Neural cell (in vitro differentiated cells): Measurements from ENCODE around the gene LRRC36.

Experiments used
- CTCF ChIP-seq: fragments of 450-650 bp; IDR thresholded peaks from 2 replicates; pipeline ENCODE4 v1.5.1; 2014; ENCODE audit warnings: antibody characterized with exemption, mild to moderate bottlenecking, moderate library complexity; ENCODE audit not compliant: poor library complexity, severe bottlenecking
- EP300 ChIP-seq: fragments of 450-650 bp; conservative IDR thresholded peaks from 2 replicates; pipeline ENCODE4 v1.6.1; 2014; ENCODE audit warnings: antibody characterized with exemption, mild to moderate bottlenecking, moderate library complexity; ENCODE audit not compliant: poor library complexity, severe bottlenecking
- EZH2 ChIP-seq: fragments of 200-600, 300-800 bp; shearing (Covaris generic), sonication (generic); IDR thresholded peaks from 2 replicates; pipeline ENCODE4 v1.6.1; 2014; ENCODE audit warnings: antibody characterized with exemption, low read length, borderline replicate concordance, mild to moderate bottlenecking; ENCODE audit not compliant: insufficient read depth, poor library complexity, severe bottlenecking
- MXI1 ChIP-seq: fragments of 450-650 bp; conservative IDR thresholded peaks from 2 replicates; pipeline ENCODE4 v1.6.1; 2014; ENCODE audit warnings: antibody characterized with exemption, mild to moderate bottlenecking; ENCODE audit not compliant: poor library complexity, severe bottlenecking
- POLR2AphosphoS5 ChIP-seq: IDR thresholded peaks from 2 replicates; pipeline ENCODE4 v1.6.1; 2012
- RAD21 ChIP-seq: fragments of 450-650 bp; conservative IDR thresholded peaks from 2 replicates; pipeline ENCODE4 v1.6.1; 2014; ENCODE audit warnings: antibody characterized with exemption, mild to moderate bottlenecking, moderate library complexity
- TAF1 ChIP-seq: IDR thresholded peaks from 2 replicates; pipeline ENCODE4 v1.6.1; 2012; ENCODE audit warnings: low read depth
- TF ChIP-seq, protein P1 (sequence below): IDR thresholded peaks from 2 replicates; pipeline ENCODE4 v1.6.1; 2012; ENCODE audit warnings: borderline replicate concordance

DNA sequence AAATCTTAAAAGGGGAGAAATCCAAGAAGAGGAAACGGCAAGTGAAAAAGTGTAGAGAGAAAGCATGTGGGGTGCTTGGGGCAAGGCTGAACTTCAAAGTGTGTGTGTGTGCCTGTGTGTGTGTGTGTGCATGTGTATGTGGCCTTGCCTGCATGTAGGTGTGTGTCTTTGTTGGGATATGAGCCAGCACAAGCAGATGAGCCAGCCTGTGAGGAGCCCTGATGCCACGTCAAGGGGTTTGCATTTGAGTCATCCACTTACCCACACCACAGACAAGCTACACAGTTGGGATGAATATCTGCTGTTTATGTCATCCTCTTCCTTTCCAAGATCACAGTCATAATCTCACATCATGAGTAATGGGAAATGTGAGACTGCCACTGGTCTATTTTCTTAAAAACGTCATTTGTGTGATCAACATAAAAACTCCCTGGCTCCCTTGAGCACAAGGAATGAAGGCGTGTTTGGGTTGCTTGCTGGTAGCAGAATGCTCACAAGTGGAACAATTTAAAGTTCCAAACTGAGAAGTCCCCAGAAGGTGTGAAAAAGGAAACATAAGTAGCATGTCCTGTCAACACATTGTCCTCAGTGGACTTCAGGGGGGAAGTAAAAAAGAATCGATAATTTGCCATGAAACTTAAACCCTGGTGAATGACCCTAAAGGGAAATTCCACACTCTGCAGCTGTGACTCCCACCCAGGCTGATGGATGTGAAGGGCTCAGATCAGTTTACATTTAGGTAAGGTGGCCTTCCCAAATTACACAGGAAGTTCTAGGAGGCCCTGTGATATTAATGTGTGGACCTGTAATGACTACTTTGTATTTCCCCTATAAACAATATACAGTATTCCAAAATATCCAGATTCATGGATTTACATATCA, 14.8 kb upstream of the LRRC36 start:
- TF ChIP-seq CTCF: no peak
- TF ChIP-seq EZH2: no peak
- TF ChIP-seq, protein P1, sequence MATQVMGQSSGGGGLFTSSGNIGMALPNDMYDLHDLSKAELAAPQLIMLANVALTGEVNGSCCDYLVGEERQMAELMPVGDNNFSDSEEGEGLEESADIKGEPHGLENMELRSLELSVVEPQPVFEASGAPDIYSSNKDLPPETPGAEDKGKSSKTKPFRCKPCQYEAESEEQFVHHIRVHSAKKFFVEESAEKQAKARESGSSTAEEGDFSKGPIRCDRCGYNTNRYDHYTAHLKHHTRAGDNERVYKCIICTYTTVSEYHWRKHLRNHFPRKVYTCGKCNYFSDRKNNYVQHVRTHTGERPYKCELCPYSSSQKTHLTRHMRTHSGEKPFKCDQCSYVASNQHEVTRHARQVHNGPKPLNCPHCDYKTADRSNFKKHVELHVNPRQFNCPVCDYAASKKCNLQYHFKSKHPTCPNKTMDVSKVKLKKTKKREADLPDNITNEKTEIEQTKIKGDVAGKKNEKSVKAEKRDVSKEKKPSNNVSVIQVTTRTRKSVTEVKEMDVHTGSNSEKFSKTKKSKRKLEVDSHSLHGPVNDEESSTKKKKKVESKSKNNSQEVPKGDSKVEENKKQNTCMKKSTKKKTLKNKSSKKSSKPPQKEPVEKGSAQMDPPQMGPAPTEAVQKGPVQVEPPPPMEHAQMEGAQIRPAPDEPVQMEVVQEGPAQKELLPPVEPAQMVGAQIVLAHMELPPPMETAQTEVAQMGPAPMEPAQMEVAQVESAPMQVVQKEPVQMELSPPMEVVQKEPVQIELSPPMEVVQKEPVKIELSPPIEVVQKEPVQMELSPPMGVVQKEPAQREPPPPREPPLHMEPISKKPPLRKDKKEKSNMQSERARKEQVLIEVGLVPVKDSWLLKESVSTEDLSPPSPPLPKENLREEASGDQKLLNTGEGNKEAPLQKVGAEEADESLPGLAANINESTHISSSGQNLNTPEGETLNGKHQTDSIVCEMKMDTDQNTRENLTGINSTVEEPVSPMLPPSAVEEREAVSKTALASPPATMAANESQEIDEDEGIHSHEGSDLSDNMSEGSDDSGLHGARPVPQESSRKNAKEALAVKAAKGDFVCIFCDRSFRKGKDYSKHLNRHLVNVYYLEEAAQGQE: no peak
- no peak for TF ChIP-seq RAD21
- TF ChIP-seq POLR2AphosphoS5: no peak
- no peak for TF ChIP-seq TAF1
- TF ChIP-seq MXI1: no peak
- no peak for TF ChIP-seq EP300
